ENCODE results near the gene CHCHD1.

GRCh38 chr10:73785211-73785720 is 3.4 kb downstream of the CHCHD1 start, which contains the start of gene ZSWIM8:
- TF ChIP-seq CTCF (conservative IDR thresholded peaks at IDR 0.05; ENCODE audit: low read length): no peak
- no peak for TF ChIP-seq EZH2phosphoT487 (IDR thresholded peaks at IDR 0.05; ENCODE audit: borderline replicate concordance)

All from Loucy (cell line).